PC-3 (cell line): ENCODE measurements around the gene SAG. TPM values are rescaled to one million over a fixed set of nuclear protein-coding genes. Genes with fewer than 3 reads are reported as not detected.

Source experiments
- ATAC-seq: fragments of 200-7000 bp; cut with Tn5 transposase; 2 replicates; pipeline ENCODE4 v1.9.1; 2020; ENCODE audit warnings: mild to moderate bottlenecking, moderate library complexity
- BruUV-seq: library from RNA; stranded (reverse); fragments of 400-500 nt; replicated peaks from 2 replicates; lab custom pipeline; 2021; lab: Mats Ljungman, UMichigan
- CTCF ChIA-PET: fragments of 300-600 bp; sonication (Branson Sonifier 250); formaldehyde crosslinking; loops from one replicate; lab custom pipeline; 2022; ENCODE audit warnings: antibody characterized with exemption; lab: Charles Lee
- POLR2A ChIA-PET: fragments of 300-600 bp; sonication (Branson Sonifier 250); formaldehyde crosslinking; loops from one replicate; lab custom pipeline; 2022; ENCODE audit warnings: antibody characterized with exemption; ENCODE audit not compliant: unreplicated experiment; lab: Charles Lee
- DNase-seq: peaks from one replicate; pipeline ENCODE4 v3.0.0-alpha.2; 2015
- H2AFZ ChIP-seq: fragments of 300-600 bp; sonication (generic); 2 replicates; pipeline ENCODE4 v1.6.0; 2016; ENCODE audit warnings: antibody characterized with exemption, low read length
- H3F3A ChIP-seq: fragments of 300-600 bp; sonication (generic); one replicate; pipeline ENCODE4 v1.6.0; 2017; ENCODE audit warnings: antibody characterized with exemption, low read length, control low read depth, mild to moderate bottlenecking; ENCODE audit not compliant: unreplicated experiment
- H3K27ac ChIP-seq: fragments of 300-600 bp; sonication (generic); 2 replicates; pipeline ENCODE4 v1.5.1; 2016; ENCODE audit warnings: mild to moderate bottlenecking, low read length
- H3K27me3 ChIP-seq: fragments of 300-600 bp; sonication (generic); 2 replicates; pipeline ENCODE4 v1.6.1; 2016; ENCODE audit warnings: low read length, mixed read lengths
- H3K36me3 ChIP-seq: fragments of 300-600 bp; sonication (generic); 2 replicates; pipeline ENCODE4 v1.6.1; 2016; ENCODE audit warnings: low read depth, mixed run types, low read length, mixed read lengths
- H3K4me1 ChIP-seq: fragments of 300-600 bp; sonication (generic); 2 replicates; pipeline ENCODE4 v1.5.1; 2016; ENCODE audit warnings: low read length; ENCODE audit not compliant: insufficient read depth
- H3K4me2 ChIP-seq: fragments of 300-600 bp; sonication (generic); 2 replicates; pipeline ENCODE4 v1.6.0; 2016; ENCODE audit warnings: low read length
- H3K4me3 ChIP-seq: fragments of 300-600 bp; sonication (generic); 2 replicates; pipeline ENCODE4 v1.5.1; 2016; ENCODE audit warnings: mild to moderate bottlenecking, low read length, mixed read lengths
- H3K79me2 ChIP-seq: fragments of 300-600 bp; sonication (generic); 2 replicates; pipeline ENCODE4 v1.6.1; 2017; ENCODE audit warnings: low read length, mixed read lengths
- H3K9ac ChIP-seq: fragments of 300-600 bp; sonication (generic); 2 replicates; pipeline ENCODE4 v1.6.0; 2016; ENCODE audit warnings: mild to moderate bottlenecking, low read length
- H3K9me2 ChIP-seq: fragments of 300-600 bp; sonication (generic); replicated peaks from 2 replicates; pipeline ENCODE4 v1.6.1; 2016; ENCODE audit warnings: mixed run types, low read length, mixed read lengths
- H3K9me3 ChIP-seq: fragments of 300-600 bp; sonication (generic); 2 replicates; pipeline ENCODE4 v1.6.1; 2016; ENCODE audit warnings: low read length, mixed read lengths
- H4K20me1 ChIP-seq: fragments of 300-600 bp; sonication (generic); 2 replicates; pipeline ENCODE4 v1.6.1; 2016; ENCODE audit warnings: low read length, mixed read lengths
- EZH2 ChIP-seq: fragments of 300-600 bp; sonication (generic); IDR thresholded peaks from one replicate; pipeline ENCODE4 v1.6.1; 2017; ENCODE audit warnings: antibody characterized with exemption, mild to moderate bottlenecking, low read length; ENCODE audit not compliant: unreplicated experiment
- EZH2phosphoT487 ChIP-seq: fragments of 300-600 bp; sonication (generic); IDR thresholded peaks from 2 replicates; pipeline ENCODE4 v1.6.1; 2018; ENCODE audit warnings: mild to moderate bottlenecking, antibody characterized with exemption, low read length, borderline replicate concordance
- intact Hi-C: fragments of 100-400 bp; cut with micrococcal nuclease; formaldehyde crosslinking; loops from 2 replicates; pipeline ENCODE4 v1.9.0; 2023
- total RNA-seq: library from RNA; depleted of rRNA; stranded (reverse); fragments of >200 nt; gene quantifications from 2 replicates; pipeline ENCODE4 v1.2.3, GENCODE V29; 2014
- TF ChIP-seq, protein P1 (sequence below): fragments of 300-600 bp; sonication (generic); conservative IDR thresholded peaks from 2 replicates; pipeline ENCODE4 v1.5.1; 2017; ENCODE audit warnings: antibody characterized with exemption, low read depth, mild to moderate bottlenecking, low read length

Gene SAG
- total RNA-seq, 1 experiment from 2014 or later, result not detected

DNA sequence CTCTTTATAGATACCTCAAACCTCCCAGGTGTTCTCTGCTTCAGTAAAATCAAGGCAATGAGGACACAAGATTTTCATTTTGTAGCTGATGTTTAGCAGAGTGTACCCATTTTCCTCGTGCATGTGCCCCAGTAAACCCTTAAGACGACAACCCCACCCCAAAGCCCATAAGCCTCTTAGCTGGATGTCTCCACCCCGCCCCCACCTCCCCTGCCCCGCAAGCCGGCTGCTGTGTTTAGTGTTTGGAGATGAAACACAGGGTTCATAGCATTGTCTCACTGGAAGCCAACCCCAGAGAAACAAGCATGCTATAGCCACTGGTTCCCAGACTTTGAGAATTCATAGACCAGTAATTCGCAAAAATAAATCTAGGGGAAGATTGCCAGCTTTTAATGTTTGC is 5.8 kb upstream of the SAG start:
- TF ChIP-seq EZH2phosphoT487 (no peak), EZH2 (no peak)
- TF ChIP-seq, protein P1, sequence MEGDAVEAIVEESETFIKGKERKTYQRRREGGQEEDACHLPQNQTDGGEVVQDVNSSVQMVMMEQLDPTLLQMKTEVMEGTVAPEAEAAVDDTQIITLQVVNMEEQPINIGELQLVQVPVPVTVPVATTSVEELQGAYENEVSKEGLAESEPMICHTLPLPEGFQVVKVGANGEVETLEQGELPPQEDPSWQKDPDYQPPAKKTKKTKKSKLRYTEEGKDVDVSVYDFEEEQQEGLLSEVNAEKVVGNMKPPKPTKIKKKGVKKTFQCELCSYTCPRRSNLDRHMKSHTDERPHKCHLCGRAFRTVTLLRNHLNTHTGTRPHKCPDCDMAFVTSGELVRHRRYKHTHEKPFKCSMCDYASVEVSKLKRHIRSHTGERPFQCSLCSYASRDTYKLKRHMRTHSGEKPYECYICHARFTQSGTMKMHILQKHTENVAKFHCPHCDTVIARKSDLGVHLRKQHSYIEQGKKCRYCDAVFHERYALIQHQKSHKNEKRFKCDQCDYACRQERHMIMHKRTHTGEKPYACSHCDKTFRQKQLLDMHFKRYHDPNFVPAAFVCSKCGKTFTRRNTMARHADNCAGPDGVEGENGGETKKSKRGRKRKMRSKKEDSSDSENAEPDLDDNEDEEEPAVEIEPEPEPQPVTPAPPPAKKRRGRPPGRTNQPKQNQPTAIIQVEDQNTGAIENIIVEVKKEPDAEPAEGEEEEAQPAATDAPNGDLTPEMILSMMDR, result no peak
- ChIA-PET CTCF (no interaction called here), POLR2A (no interaction called here)
- Histone ChIP-seq H3K36me3 (no peaks in the 10 kb centered on the region), H3K4me2 (no peak overlapping the region), H2AFZ (no peak overlapping the region), H3K9me3 (no peaks in the 10 kb centered on the region), H3F3A (no peaks in the 10 kb centered on the region), H3K4me1 (no peaks in the 10 kb centered on the region), H4K20me1 (no peaks in the 10 kb centered on the region), H3K79me2 (no peaks in the 10 kb centered on the region), H3K27ac (no peak overlapping the region), H3K27me3 (no peaks in the 10 kb centered on the region), H3K9ac (no peak overlapping the region), H3K9me2 (no peaks in the 10 kb centered on the region), H3K4me3 (no peak overlapping the region)
- intact Hi-C loops, result no loop called here
- BruUV-seq, result no TSS peak
- DNase-seq (no peak), ATAC-seq (no peak)

DNA sequence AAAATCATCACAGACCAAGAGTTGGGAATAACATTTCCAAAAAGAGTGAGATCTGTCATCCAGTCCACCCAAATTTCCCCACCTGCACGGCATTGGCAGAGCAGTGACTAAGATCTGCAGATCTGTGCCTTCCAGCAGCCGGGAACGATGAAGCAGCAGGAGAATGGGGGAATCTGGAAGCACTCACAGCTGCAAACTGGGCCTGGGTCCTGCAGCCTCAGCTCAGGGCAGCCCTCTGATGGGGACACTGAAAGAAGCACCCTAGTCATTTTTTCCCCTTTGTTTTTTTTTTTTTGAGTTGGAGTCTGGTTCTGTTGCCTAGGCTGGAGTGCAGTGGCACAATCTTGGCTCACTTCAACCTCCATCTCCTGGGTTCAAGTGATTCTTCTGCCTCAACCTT is 4.4 kb upstream of the SAG start:
- no peaks in the 10 kb centered on the region for H3K9me2 ChIP-seq
- H3K79me2 ChIP-seq, result no peaks in the 10 kb centered on the region
- no peaks in the 10 kb centered on the region for H3K27me3 ChIP-seq
- H3K4me2 ChIP-seq, result no peak overlapping the region
- no peak for ATAC-seq
- H3K27ac ChIP-seq, result no peak overlapping the region
- H3K9ac ChIP-seq, result no peak overlapping the region
- H3K4me3 ChIP-seq, result no peak overlapping the region
- TF ChIP-seq EZH2, result no peak
- TF ChIP-seq, protein P1, result no peak
- no peak for TF ChIP-seq EZH2phosphoT487
- CTCF ChIA-PET, result no interaction called here
- no peaks in the 10 kb centered on the region for H3K36me3 ChIP-seq
- intact Hi-C loops, result no loop called here
- no peaks in the 10 kb centered on the region for H3F3A ChIP-seq
- H3K9me3 ChIP-seq, result no peaks in the 10 kb centered on the region
- POLR2A ChIA-PET, result interaction anchor here (0.6 kb wide), 1 partner anchor 168 kb away, joined by 5 read pairs; no protein-coding TSS in a partner anchor
- H2AFZ ChIP-seq, result no peak overlapping the region
- no peak for DNase-seq
- no peaks in the 10 kb centered on the region for H4K20me1 ChIP-seq
- BruUV-seq, result no TSS peak
- H3K4me1 ChIP-seq, result no peaks in the 10 kb centered on the region

DNA sequence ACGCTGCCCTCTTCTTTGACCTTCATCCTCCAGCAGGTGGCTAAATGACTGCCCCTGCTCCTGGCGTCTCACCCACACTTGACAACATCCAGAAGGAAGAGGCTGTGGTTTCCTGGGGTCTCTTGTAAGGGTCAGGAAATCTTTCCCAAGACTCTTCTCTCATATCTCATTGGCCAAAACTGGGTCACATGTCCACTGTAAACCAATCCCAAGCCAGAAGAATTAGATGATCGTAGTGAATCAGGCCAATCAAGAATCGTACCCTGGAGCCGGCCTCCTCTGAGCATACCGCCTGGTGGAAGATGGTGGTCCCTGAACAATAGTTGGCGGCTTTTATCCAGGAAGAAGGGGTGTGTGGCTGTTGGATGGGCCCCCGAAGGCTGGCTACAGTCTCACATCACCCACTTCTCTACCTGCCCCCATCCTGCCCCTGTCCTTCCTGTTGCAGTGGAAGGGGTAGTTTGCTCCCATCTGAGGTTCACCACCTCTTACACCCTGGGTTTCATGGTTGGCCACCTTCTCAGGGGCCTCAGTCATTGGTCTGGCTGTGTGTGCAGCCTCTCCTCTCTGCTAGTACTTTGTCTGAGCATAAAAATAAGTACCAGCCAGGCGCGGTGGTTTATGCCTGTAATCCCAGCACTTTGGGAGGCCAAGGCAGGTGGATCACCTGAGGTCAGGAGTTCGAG is 3.8 kb downstream of the SAG start:
- Histone ChIP-seq H3K4me2 (no peak overlapping the region), H3K27ac (no peak overlapping the region), H3K36me3 (no peaks in the 10 kb centered on the region), H3K9me2 (no peaks in the 10 kb centered on the region), H3K9me3 (no peaks in the 10 kb centered on the region), H3K79me2 (no peaks in the 10 kb centered on the region), H3K9ac (no peak overlapping the region), H2AFZ (no peak overlapping the region), H3F3A (no peaks in the 10 kb centered on the region), H4K20me1 (no peaks in the 10 kb centered on the region), H3K4me3 (no peak overlapping the region), H3K4me1 (no peaks in the 10 kb centered on the region), H3K27me3 (no peaks in the 10 kb centered on the region)
- CTCF ChIA-PET, result no interaction called here
- DNase-seq (no peak), ATAC-seq (no peak)
- intact Hi-C loops, result no loop called here
- no TSS peak for BruUV-seq
- TF ChIP-seq EZH2 (no peak), EZH2phosphoT487 (no peak)
- TF ChIP-seq, protein P1, result no peak
- POLR2A ChIA-PET, result no interaction called here
